ENCODE measurements around the gene ARHGAP4. TPM values are rescaled to one million over a fixed set of nuclear protein-coding genes. Genes with fewer than 3 reads are reported as not detected.

Gene ARHGAP4
- total RNA-seq, 1 donor from 2014 or later = 4.9 TPM

DNA sequence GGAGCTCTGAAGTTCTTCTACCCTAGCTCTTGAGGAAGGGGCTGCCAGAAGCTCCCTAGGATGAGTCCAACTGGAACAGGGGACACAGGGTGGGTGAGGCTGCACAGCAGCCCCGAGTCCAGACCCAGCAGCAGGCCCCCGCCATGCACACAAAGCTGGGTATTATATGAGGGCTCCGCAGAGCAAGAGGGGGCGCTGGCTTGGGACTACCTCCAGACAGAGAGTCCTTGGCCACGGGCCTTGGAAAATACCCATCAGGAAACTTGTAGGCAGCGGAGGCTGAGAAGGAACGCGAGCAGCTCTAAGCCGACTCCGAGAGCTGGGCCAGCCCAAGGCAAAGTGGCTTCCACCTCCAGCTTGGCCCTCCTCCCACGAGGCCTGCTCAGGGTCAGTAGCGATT, 37.5 kb upstream of the ARHGAP4 start:
- no peak for DNase-seq (ENCODE audit: low read depth in 2 of 2)

DNA sequence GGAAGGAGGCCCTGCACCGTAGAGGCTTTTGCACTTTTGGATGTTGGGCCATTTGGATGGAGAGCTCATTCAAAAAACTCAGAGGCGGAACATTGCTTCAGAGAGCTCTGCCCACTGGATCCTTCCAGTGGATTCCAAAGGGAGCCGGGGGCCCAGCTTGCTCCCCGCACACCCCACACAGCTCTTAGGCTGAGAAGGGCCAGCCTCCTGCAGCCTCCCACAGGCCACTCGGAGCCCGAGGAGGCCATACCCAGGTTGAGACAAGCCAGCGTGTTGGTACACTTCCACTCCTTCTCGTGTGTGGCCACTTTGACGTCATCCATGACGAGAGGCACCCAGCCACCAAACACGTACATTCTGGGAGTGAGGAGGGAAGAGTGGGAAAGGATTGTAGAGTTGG, 35.2 kb upstream of the ARHGAP4 start:
- DNase-seq (ENCODE audit: low read depth in 2 of 2) = no peak

GRCh38 chrX:153960786-153961185, 34.7 kb upstream of the ARHGAP4 start:
- DNase-seq (ENCODE audit: low read depth in 2 of 2) = no peak

DNA sequence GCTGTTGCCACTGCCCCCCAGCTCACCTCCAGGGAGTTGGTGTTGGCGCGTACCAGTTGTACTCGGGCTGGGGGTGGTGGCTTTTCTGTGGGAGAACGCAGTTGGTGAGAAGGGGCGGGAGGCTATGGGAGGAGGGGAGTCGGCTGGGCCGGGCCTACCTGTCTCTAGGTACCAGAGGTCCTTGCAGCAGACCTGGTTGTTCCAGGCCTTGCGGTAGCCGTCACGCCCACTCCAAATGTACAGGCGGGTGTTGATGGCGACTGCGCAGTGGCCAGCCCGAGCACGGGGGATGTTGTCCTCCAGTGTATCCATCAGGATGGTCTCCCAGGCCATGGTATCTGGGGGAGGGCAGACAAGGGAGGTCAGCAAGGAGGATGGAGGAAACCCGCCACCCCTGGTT, 34.0 kb upstream of the ARHGAP4 start:
- no peak for DNase-seq (ENCODE audit: low read depth in 2 of 2)

DNA sequence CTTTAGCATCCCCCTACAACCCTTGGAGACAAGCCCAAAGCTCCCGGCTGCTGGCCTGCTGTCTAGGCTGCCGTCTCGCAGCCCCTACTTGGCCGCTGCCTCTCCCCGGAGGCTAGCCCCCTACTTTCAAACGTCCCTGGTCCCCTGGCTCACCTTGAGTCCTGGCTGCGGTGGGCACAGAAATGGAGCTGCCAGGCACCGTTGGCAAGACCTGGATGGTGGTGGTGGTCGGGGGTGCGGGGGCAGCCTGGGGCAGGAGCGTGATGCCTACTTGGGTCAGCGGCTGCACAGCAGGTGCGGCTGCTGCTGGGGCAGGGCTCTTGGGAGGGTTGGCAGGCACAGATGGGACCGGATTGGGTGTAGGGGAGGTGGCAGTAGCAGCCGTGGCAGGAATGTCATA, 33.6 kb upstream of the ARHGAP4 start:
- no peak for DNase-seq (ENCODE audit: low read depth in 2 of 2)

- DNase-seq (ENCODE audit: low read depth in 2 of 2) = no peak
These were observed 32.5 kb upstream of the ARHGAP4 start for GRCh38 chrX:153958605-153959004.

DNA sequence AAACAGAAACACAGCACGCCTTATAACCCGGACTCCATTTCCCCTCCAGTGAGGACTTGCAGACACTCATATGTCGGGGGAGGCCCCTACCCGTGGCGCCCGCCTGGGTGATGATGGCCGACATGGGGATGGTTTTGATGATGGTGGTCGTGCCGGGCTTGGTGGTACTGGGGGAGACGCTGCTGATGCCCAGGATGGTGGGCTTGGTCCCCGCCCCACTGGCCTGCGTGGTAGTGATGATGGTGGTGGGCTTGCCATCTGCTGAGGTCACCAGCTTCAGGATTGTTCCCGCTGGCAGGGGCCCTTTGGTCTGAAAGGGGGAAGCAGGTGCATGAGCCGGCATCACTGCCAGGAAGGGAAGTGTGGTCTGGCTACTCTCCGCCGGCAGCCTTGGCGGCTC, 31.2 kb upstream of the ARHGAP4 start:
- no peak for DNase-seq (ENCODE audit: low read depth in 2 of 2)

DNA sequence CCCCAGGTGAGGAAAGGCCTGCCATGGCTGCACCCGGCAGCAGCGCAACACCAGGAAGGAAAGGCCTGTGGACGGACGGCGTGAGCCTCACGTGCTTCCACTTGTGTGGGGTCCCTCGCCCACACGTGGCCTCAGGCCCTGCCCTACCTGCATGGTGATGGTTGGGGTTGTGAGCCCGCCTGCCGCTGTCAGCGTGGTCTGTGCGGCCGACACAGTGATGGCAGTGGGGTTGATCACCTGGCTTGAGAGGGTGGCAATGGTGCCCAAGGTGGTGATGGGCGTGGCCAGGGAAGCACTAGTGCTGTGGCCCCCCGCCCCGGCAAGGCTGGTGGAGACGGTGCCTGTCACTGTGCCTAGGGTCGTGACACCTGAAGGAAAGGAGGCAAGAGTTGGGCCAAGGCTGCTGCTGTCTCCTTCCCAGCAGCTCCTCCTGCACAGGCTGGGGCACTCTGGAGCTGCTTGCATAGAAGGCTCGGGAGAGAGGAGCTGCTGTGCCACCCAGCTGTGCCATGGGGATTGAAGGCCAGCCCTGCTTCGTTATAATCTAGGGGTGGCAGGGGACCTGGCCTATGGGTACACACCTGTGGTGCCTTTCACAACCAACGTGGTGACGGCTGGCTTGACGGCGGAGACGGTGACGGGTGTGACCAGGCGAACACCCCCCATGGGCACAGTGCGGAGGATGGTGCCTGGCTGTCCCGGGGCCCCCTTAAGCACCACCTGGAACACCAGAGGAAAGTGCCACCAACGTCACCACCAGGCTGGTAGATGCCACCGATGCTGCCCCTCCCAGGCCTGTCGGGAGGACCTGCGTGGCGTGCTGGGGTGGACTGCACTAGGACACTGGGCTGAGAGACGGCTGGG, 30.2 kb upstream of the ARHGAP4 start:
- DNase-seq (ENCODE audit: low read depth in 2 of 2) = no peak

DNA sequence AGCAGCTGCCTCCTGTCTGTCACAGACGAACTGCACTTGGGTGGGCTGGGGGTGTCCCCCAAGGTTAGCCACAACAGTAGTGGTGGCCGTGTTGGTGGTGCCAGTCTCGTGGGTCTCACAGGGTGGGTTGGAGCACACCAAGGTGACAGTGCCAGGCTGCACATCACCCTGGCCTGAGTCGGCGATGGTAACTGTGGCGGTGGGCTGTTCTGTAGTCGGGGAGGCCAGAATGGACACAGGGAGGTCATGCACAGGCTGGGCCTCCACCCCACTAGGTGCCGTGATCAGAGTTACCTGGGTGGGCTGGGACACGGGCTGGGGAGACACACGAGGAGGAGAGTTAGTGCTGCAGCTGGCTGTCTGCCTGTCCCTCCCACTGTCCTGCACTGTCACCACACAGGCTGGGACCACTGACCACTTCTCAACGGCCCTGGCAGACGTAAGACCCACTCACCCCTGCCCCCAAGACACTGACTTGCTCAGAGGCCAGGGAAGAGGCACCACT, 29.2 kb upstream of the ARHGAP4 start:
- no peak for DNase-seq (ENCODE audit: low read depth in 2 of 2)

- DNase-seq (ENCODE audit: low read depth in 2 of 2) = no peak
These were observed 28.6 kb upstream of the ARHGAP4 start for GRCh38 chrX:153954558-153955227.

DNA sequence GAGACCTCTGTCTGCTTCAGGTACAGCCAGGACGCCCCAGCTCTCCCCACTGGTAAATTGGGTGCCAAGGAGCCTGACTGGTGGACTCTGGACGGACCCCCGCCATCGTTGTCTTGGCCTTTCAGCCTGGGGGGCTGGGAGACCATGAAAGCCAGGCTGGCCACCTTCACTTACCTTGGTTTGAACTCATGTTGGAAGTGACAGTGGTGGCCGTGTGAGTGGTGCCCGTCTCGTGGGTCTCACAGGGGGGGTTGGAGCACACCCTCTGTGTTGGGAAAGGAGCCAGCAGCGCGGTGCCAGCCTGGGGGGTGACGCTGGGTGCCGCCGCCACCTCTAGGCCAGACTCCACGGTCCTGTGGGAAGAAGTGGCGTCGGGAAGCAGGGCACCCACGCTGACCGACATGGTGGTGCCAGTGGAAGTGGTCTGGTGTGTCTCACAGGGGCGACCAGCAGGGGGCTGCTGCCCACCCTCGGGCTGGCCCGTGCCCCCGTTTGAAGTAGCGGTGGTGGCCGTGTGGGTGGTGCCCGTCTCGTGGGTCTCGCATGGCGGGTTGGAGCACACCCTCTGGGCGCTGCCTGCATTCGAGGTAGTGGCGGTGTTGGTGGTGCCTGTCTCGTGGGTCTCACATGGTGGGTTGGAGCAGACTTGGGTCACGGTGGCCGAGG, 28.0 kb upstream of the ARHGAP4 start:
- DNase-seq (ENCODE audit: low read depth in 2 of 2) = no peak

DNA sequence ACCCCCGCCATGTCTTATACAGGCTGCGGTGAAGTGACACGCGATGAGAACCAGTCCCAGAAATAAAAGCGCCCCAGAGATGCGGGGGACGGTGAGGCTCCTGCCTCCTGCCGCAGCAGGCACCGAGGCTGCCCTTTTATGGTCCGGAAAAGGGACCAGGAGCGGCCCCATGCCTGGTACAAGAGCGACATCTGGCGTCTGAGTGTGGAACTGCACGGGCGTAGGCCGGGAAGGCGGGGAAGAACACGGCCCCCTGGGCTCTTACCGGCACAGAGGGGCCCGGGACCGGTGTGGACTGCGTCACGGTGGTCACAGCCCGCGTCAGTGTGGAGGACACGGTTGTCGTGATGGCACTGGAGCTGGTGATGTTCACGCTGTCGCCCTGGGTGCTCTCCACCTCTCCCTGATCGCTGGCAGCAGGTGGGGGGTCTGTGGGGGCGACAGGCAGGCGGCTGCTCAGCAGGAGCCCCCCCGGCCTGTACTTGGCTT, 27.3 kb upstream of the ARHGAP4 start:
- DNase-seq (ENCODE audit: low read depth in 2 of 2) = peak; percentile 29 to 47

DNA sequence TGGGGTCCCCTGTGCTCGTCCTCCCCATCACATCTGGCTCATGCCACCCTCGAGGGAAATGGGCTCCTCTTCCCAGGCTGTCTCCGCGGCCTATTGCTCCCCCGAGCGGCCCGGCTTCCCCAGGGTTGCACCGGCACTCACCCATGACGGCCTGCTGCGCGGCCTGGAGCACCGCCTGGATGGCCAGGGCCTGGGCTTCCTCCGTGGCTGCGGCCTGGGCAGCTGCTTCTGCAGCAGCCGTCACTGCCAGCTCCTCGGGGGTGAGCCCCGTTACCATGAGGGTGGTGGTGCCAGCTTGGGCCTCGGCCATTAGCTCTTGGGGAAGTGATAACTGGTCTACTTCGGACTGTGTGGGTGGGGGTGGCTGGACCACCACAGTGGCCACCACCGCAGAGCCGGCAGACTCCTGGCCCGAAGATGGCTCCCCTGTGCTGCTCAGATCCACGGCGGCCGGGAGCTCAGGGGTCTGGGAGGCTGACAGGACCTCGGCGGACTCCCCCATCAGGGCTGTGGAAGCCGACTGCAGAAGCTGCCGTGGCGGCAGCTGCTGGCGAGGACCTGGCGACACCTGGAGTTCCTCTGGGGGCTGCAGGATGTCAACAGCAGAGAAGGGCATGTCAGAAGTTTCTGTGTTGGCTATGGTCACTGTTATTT, 26.4 kb upstream of the ARHGAP4 start:
- no peak for DNase-seq (ENCODE audit: low read depth in 2 of 2)

DNA sequence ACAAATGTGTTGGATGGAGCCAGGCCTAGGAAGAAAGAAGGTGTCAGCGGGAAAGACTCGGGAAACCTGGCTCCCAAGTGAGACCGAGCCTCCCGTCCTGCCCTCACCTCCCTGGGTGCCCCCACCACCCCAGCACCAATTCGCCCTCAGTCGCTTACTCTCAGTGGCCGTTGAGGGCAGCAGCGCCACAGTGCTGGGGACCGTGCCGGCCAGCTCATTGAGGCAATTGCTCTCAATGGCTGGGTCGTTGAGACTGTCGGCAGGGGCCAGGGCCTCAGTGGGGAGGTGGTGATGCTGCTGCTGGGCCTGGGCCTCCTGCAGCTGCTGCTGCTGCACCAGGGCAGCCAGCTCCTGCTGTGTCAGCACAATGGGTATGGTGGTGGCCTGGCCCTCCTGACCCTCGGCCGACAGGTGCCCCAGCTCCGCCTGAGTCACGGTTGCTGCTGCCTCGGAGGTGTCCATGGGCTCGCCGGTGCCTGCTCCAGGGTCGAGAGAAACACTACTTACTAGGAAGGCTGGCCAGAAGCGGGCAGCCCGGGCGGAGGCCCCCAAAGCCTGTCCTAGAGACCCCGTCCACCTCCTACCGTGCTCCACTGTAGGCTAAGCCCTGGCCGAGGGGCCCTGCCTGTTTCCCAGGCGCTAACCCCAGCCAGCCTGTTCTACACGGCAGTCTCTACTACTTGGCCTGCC, 25.8 kb upstream of the ARHGAP4 start:
- no peak for DNase-seq (ENCODE audit: low read depth in 2 of 2)

GRCh38 chrX:153950127-153950526, 24.1 kb upstream of the ARHGAP4 start:
- DNase-seq (ENCODE audit: low read depth in 2 of 2) = no peak

DNA sequence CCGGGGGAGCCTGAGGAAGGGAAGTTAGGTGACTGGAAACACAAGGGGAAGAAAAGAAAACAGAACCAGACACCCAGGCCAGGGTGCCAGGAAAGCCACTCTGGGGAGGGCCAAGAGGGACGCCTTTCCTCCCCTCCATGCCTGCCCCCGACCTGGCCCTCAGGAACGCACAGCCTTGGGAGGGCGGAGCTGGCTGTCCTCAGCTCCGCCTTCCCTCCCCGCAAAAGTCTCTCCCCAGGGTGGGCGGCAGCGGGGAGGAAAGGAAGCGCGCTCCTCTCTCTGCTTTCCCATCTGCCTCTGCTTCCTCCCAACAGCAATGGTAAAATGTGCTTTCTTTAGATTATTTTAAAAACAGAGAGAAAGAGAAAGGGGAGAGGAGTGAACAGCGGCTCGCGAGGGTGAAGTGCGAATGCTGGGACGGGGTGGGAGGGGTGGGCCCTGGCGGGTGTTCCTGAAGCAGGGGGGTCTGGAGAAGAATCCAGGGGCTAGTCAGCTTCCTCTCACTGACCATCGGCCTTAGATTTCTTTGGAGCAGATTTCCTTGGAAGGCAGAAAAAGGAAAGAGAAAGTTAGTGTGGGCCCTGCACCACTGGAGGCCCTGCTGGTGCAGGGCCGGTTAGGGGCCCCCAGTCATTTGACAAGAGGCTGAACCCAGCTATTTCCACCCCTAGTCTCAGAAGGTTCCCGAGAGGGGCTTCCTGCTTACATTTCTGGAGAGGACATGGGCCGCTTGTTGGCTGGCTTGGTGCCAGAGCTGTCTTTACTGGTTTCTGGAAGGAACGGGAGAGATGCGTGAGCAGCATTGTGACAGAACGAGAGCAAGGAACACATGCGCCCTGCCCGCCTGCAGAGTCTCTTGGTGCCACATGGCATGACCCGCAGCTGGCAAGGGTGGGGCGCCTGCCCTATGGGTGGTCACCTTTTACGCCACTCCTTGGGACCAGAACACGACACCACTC, 23.1 kb upstream of the ARHGAP4 start:
- peak in 1 of 2 donors; percentile 22 for DNase-seq (ENCODE audit: low read depth in 2 of 2)

DNA sequence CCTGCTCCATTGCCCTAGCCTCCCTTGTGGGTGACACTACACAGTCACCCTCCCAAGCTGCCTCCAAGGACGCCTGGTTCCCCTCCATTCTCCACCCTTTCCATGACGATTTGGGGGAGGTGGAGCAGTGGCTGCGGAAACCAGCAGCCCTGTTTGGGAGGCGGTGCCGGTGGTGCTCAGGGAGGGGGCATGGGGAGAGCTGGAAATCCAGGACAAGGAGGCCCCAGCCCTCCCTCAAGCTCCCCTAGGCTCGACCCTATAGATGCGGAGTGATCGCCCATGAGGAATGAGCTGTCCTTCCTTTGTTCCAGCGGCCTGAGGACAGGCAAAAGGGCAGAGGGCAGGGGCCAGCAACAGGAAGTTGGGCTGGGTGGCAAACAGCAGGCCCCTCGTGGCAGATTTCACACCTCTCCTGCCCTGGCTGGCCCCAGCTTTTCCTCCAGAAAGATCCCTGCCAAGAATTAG, 22.0 kb upstream of the ARHGAP4 start:
- peak in 1 of 2 donors; percentile 30 for DNase-seq (ENCODE audit: low read depth in 2 of 2)

- peak; percentile 83 to 84 for DNase-seq (ENCODE audit: low read depth in 2 of 2)
These were observed 21.1 kb upstream of the ARHGAP4 start for GRCh38 chrX:153947009-153947769.
